ENCODE data around the gene ZNF182.
A peak's percentile ranks its signal among the peaks of the same experiment; 100 is the strongest.
"Not testable (repeated sequence)": the region's sequence is repeated elsewhere in the genome, so short reads cannot be mapped to it uniquely, and the experiment has no call there.

Gene ZNF182

DNA sequence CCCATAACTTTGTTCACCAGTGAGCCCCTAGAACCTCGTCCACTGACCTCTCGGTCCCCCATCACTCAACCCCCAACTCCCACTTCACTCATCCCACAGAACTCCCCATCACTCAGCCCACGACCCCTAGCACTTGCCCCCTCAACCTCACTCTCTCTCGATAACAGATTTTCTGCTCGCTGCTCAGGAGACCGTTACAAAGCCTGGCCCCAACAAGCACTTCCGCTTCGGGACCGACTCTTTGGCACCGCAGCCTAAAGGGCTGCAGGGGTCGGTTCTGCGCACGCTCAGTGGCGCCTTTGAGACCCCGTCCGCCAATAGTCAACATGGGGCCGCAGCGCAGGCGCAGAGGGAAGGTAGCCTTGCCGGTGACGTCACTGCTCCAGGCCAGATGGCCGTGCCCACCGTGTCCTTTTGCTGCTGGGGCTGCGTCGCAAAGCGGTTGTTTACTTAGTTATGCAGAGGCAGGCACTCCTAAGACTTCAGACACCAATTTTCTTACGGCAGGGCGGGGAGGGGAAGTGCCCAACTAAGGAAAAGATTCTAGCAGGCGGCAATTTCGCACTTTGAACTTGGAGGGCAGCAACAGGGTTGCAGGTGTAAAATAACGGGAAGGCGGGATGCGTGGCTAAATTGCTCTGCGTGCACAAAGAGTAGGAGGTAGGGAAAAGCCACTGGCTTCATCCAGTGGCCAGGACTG lies at the start of gene ZNF182:
Gene ZNF182 (minus strand): TSS at position 232 of the 700 bp plus-strand sequence. CDS start 1,380 bp downstream, outside the sequence.
- H3K36me3 Mint-ChIP-seq (ENCODE audit: low read depth): peaks cover 18% of the 10 kb centered on the region
- H3K27me3 Mint-ChIP-seq (ENCODE audit: low read depth): no peaks in the 10 kb centered on the region
- peak within 1 kb of the TSS; percentile 81 to 96 (median 95) for H3K27ac Mint-ChIP-seq
- H3K4me3 Mint-ChIP-seq: peak within 1 kb of the TSS; percentile 94 to 98 (median 97)
- TF ChIP-seq, protein P1, sequence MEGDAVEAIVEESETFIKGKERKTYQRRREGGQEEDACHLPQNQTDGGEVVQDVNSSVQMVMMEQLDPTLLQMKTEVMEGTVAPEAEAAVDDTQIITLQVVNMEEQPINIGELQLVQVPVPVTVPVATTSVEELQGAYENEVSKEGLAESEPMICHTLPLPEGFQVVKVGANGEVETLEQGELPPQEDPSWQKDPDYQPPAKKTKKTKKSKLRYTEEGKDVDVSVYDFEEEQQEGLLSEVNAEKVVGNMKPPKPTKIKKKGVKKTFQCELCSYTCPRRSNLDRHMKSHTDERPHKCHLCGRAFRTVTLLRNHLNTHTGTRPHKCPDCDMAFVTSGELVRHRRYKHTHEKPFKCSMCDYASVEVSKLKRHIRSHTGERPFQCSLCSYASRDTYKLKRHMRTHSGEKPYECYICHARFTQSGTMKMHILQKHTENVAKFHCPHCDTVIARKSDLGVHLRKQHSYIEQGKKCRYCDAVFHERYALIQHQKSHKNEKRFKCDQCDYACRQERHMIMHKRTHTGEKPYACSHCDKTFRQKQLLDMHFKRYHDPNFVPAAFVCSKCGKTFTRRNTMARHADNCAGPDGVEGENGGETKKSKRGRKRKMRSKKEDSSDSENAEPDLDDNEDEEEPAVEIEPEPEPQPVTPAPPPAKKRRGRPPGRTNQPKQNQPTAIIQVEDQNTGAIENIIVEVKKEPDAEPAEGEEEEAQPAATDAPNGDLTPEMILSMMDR (IDR thresholded peaks at IDR 0.05; ENCODE audit: unreplicated experiment in 3 of 3): no peak
- H3K4me1 Mint-ChIP-seq: peaks cover 11% of the 10 kb centered on the region
- H3K9me3 Mint-ChIP-seq: peaks cover 6% of the 10 kb centered on the region

DNA sequence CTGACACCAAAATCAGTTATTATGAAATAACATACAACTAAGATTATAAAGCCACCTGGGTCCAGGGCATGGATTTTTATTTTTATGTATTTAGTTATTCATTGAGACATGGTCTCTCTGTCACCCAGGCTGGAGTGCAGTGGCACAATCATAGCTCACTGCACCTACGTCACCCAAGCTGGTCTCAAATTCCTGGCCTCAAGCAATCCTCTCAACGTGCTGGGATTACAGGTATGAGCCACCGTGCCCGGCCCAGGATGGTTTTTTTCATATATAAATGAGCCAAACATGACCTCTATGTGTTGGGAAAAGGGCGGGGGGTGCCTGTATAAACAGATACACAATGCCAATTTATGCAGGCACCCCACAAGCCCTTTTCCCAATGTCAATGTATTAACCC lies 43.1 kb upstream of the ZNF182 start:
- Mint-ChIP-seq H3K9me3 (peaks cover 11% of the 10 kb centered on the region), H3K36me3 (ENCODE audit: low read depth) (peaks cover 3% of the 10 kb centered on the region), H3K4me3 (no peak overlapping the region), H3K4me1 (peaks cover 12% of the 10 kb centered on the region), H3K27ac (no peak overlapping the region), H3K27me3 (ENCODE audit: low read depth) (no peaks in the 10 kb centered on the region)
- TF ChIP-seq, protein P1 (IDR thresholded peaks at IDR 0.05; ENCODE audit: unreplicated experiment in 3 of 3): no peak

DNA sequence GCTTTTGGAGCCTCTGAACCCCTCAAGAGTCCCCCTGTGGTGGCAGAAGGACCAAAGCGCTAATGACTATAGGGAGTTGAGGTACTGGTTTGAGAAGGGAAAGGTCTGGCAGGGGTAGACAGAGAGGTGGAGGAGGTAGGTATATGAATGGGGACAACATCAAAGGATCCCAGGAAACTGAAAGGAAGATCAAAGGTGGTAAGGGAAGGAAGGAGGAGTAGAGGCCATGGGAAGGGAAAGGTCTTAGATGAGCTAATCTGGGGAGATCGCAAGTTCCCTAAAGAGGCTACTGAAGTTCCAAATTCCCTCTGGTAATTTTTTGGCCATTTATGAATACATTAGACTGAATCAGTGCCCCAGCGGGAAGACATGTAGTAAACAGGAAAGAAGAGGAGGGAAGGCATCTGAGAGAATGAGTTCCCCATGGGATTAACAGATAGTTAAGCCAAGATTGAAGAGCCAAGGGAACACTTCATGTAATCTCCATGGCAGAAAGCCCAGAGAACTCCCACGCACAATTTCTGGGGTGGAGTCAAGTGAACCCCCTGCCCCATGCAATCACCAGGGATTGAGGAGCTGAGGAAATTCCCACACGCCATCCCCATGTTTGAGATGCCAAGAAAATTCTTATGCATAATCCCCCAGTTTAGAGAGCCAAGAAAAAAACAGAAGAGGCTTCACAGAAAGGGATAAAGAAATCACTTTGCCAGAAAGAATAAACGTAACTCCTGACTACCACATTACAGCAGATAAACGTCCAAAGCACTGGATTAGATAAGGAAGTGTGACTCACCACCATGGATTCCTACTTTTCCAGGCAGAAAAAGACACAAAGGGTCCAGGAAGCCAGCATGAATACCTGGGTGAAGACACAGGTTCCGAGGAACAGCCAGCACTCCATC lies 41.9 kb upstream of the ZNF182 start:
- Mint-ChIP-seq H3K9me3 (peaks cover 11% of the 10 kb centered on the region), H3K27ac (peak overlapping the region; percentile 79 to 95 (median 84)), H3K36me3 (ENCODE audit: low read depth) (peaks cover 3% of the 10 kb centered on the region), H3K4me1 (peaks cover 12% of the 10 kb centered on the region), H3K27me3 (ENCODE audit: low read depth) (no peaks in the 10 kb centered on the region), H3K4me3 (no peak overlapping the region)
- TF ChIP-seq, protein P1 (IDR thresholded peaks at IDR 0.05; ENCODE audit: unreplicated experiment in 3 of 3): no peak

DNA sequence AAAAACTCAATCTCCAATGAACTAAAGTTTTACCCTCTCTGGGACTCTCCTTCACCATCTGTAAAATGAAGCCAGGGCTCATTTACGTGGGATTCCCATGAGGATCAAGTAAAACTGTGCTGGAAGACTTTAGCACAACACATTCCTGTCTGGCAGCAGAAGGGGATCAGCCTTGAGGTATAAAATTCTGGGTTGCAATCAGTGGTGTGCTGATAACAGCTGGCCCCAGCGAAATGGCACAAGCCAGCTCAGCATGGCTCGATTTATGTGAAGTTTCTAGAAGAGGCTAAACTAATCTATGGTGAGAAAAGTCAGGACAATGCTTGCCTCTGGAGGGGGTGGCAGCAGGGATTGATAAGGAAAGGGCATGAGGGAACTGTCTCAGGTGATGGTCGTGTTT lies 39.3 kb upstream of the ZNF182 start:
- H3K4me1 Mint-ChIP-seq: peaks cover 12% of the 10 kb centered on the region
- TF ChIP-seq, protein P1 (IDR thresholded peaks at IDR 0.05; ENCODE audit: unreplicated experiment in 3 of 3): no peak
- H3K9me3 Mint-ChIP-seq: peaks cover 14% of the 10 kb centered on the region
- H3K4me3 Mint-ChIP-seq: no peak overlapping the region
- H3K36me3 Mint-ChIP-seq (ENCODE audit: low read depth): peaks cover 3% of the 10 kb centered on the region
- no peaks in the 10 kb centered on the region for H3K27me3 Mint-ChIP-seq (ENCODE audit: low read depth)
- H3K27ac Mint-ChIP-seq: no peak overlapping the region

DNA sequence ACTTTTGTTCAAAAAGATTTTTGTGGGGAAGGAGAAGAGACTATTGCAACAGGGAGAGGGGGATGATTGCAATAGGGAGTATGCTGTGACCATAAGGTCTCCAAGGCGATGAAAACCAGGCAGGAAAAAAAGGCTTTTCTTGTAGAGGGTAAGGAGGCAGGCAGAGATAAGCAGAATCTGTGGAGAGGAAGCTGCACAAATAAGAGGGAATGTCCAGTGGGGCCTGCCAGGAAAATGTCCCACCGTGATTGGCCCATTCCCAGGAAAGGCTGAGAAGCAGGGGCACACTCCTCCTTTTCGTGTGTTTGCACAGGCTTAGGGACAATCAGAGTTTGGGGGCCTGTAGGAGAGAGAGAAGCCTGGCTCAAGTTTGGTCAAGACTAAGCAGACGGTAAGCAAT lies 32.1 kb upstream of the ZNF182 start:
- H3K27ac Mint-ChIP-seq: peak overlapping the region; percentile 69 to 88 (median 86)
- H3K4me3 Mint-ChIP-seq: no peak overlapping the region
- H3K36me3 Mint-ChIP-seq (ENCODE audit: low read depth): no peaks in the 10 kb centered on the region
- peaks cover 6% of the 10 kb centered on the region for H3K4me1 Mint-ChIP-seq
- TF ChIP-seq, protein P1 (IDR thresholded peaks at IDR 0.05; ENCODE audit: unreplicated experiment in 3 of 3): no peak
- no peaks in the 10 kb centered on the region for H3K27me3 Mint-ChIP-seq (ENCODE audit: low read depth)
- peaks cover 17% of the 10 kb centered on the region for H3K9me3 Mint-ChIP-seq

DNA sequence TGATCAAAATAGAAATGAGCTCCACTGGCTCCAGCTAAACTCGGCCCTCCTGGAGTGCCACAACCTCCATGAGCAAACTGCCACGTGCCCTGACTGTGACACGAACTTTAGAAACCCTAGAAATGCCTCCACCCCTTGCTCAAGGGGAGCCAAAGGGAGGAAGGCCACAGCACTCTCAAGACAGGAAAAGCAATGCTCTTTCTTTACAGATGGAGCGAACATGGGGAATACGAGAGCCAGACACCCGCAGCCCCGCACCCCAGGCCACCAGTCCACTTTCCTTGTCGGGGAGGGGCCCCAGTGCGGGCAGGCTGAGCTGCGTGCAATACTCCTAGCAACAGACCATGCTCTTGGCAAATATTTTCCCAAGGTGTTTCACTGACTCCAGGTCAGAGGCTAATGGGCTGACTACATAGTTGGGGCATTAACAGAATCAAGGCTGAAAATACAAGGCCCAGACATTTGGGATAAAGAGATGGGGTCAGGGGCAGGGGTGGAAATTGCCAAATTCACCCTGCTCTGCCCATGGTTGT lies 26.9 kb upstream of the ZNF182 start:
- Mint-ChIP-seq H3K4me1 (peaks cover 16% of the 10 kb centered on the region), H3K9me3 (peaks cover 20% of the 10 kb centered on the region), H3K27ac (peak overlapping the region in 1 of 3 experiments; percentile 41)
- not testable (repeated sequence) for H3K36me3 Mint-ChIP-seq (ENCODE audit: low read depth); H3K4me3 Mint-ChIP-seq; H3K27me3 Mint-ChIP-seq (ENCODE audit: low read depth)

All from nephron (organoid).